ENCODE data around the gene GNAT3. TPM values are rescaled to one million over a fixed set of nuclear protein-coding genes. Genes with fewer than 3 reads are reported as not detected.

Gene GNAT3
- total RNA-seq, 4 donors from 2014 or later, result not detected

DNA sequence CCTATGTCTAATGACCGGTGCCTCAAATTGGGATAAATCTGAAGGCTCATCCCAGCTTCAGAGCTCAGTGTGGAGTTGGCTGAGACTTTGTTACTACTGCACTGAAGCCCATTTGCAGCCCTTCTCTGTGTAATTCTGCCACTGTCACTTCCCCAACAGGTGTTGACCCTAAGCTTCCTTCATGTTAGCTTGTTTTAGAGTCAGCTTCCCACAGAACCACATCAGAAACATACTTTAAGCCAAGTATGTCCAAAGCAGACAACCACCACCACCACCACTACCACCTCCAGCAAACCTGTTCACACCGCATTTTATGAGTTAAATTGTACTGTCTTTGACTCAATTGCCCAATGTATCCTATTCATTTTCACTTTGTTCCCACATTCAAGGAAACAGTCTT is 25.2 kb upstream of the GNAT3 start:
- no peak for TF ChIP-seq CTCF (IDR thresholded peaks at IDR 0.05; ENCODE audit: low read depth)

- no peak for TF ChIP-seq CTCF (IDR thresholded peaks at IDR 0.05; ENCODE audit: low read depth)
These were observed 24.6 kb upstream of the GNAT3 start for GRCh38 chr7:80536426-80536825.

GRCh38 chr7:80533287-80533686 is 21.4 kb upstream of the GNAT3 start:
- no peak for TF ChIP-seq CTCF (IDR thresholded peaks at IDR 0.05; ENCODE audit: low read depth)

GRCh38 chr7:80532153-80532552 is 20.3 kb upstream of the GNAT3 start:
- TF ChIP-seq CTCF (IDR thresholded peaks at IDR 0.05; ENCODE audit: low read depth), result no peak

- no peak for TF ChIP-seq CTCF (IDR thresholded peaks at IDR 0.05; ENCODE audit: low read depth)
These were observed 18.3 kb upstream of the GNAT3 start for GRCh38 chr7:80530136-80530535.

DNA sequence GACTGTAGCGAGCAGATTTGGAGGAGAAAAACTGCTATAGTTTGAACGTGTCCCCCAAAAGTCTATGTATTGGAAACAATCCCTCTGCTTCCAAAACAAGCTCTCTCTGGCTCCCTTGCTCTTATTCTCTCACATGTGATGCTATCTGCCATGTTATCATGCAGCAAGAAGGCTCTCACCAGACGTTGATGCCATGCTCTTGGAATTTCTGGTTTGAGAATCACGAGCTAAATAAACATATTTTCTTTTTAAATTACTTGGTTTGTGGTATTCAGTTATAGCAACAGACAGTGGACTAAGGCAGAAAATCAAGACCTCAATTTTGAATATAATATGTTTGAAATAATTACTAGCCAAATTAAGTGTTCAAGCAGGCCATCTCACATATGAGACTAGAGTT is 17.5 kb upstream of the GNAT3 start:
- TF ChIP-seq CTCF (IDR thresholded peaks at IDR 0.05; ENCODE audit: low read depth), result no peak

GRCh38 chr7:80528689-80529088 is 16.8 kb upstream of the GNAT3 start:
- no peak for TF ChIP-seq CTCF (IDR thresholded peaks at IDR 0.05; ENCODE audit: low read depth)

Data from subcutaneous adipose tissue (tissue), 4 donors.